Cardiac fibroblast (primary cell): Measurements from ENCODE around the gene PAX5.
"Not testable (repeated sequence)": the region's sequence is repeated elsewhere in the genome, so short reads cannot be mapped to it uniquely, and the experiment has no call there.

Experiments
- DNase-seq, 2 donors: peaks; one replicate each; pipeline versions ENCODE4 v3.0.0 to v3.0.0-alpha.2; 2010; ENCODE audit warnings: low read depth in 2 of 2
- H3K4me3 ChIP-seq, 2 donors: replicated peaks in 1 of 2; 1 replicate in 1 of 2; 2 replicates in 1 of 2; pipeline ENCODE4 v1.5.1; 2011; ENCODE audit warnings: low read depth in 2 of 2, low read length in 2 of 2, mild to moderate bottlenecking in 2 of 2, moderate library complexity in 1 of 2
- TF ChIP-seq, protein P1 (sequence below): IDR thresholded peaks from one replicate; pipeline ENCODE4 v1.5.1; 2011; ENCODE audit warnings: low read depth, mild to moderate bottlenecking, low read length, inconsistent platforms

PAX5 gene

DNA sequence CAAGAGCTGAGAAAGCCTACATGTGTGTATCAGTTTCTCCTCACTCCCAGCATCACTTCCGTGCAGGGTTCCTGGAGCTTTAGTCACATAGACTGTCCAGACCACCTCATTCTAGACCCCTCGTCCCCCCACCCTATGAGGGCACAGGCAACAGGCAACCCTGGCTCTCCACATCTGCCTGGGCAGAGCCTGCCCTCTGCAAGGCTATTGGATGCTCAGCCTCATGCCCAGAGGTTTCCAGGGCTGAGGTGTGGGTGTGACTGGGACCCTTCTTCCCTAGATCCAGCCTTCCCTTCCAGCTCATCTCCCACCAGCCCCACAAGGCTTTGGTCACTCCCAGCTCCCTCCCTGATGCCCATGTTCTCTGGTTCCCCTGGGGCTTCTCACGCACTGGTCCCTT is 161.4 kb downstream of the PAX5 start:
- TF ChIP-seq, protein P1, sequence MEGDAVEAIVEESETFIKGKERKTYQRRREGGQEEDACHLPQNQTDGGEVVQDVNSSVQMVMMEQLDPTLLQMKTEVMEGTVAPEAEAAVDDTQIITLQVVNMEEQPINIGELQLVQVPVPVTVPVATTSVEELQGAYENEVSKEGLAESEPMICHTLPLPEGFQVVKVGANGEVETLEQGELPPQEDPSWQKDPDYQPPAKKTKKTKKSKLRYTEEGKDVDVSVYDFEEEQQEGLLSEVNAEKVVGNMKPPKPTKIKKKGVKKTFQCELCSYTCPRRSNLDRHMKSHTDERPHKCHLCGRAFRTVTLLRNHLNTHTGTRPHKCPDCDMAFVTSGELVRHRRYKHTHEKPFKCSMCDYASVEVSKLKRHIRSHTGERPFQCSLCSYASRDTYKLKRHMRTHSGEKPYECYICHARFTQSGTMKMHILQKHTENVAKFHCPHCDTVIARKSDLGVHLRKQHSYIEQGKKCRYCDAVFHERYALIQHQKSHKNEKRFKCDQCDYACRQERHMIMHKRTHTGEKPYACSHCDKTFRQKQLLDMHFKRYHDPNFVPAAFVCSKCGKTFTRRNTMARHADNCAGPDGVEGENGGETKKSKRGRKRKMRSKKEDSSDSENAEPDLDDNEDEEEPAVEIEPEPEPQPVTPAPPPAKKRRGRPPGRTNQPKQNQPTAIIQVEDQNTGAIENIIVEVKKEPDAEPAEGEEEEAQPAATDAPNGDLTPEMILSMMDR = no peak
- H3K4me3 ChIP-seq = no peak overlapping the region
- no peak for DNase-seq

DNA sequence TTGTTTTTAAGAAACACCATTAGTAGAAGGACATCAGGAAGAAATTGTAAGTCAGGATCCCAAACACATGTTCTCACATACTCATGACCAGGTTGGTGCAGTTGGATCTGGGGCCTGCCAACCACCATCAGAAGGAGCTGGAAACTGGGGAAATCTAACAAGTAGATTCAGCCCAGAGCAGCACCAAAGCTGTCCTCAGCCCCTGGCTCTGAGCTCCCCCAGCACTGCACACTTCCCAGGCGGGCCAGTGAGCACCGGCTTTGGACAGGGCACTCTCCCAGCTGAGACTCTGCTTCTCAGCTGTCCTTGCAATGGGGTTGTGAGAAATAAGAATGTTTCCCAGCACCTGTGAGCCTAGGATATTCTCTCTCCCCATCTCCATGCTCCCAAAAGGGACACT is 162.5 kb downstream of the PAX5 start:
- DNase-seq = no peak
- H3K4me3 ChIP-seq = no peak overlapping the region
- TF ChIP-seq, protein P1 = no peak

DNA sequence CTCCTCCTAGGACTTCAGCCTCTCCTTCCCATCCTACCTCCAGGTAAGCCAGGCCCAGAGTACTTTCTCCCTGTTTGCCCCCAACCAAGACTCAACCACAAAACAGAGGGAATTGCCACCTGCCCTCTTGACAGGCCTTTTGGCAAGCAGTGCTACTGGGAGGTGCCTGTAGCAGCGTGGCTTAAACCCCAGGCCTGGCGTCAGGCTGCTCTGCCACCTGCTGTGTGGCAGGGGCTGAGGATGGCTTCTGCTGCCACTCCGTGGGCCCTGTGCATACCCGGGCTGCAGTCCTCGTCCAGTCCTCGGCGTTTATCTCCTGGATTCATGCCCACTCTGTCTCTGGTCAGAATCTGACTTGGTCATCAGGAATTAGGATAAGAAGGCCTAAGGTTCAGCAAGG is 163.1 kb downstream of the PAX5 start:
- TF ChIP-seq, protein P1 = no peak
- no peak for DNase-seq
- no peak overlapping the region for H3K4me3 ChIP-seq

DNA sequence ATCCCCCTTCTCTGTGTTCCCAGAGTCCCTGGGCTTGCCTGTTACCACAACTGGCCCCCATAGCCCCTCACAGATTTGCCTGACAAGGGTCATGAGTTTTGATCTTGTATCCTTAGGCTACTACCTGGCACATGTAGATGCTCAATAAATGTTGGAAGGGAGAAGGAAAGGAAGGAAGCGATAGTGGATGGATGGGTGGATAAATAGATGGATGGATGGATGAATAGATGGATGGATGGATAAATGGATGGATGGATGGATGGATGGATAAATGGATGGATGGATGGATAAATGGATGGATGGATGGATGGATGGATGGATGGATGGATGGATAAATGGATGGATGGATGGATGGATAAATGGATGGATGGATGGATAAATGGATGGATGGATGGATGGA is 164.5 kb downstream of the PAX5 start:
- not testable (repeated sequence) for H3K4me3 ChIP-seq, DNase-seq

DNA sequence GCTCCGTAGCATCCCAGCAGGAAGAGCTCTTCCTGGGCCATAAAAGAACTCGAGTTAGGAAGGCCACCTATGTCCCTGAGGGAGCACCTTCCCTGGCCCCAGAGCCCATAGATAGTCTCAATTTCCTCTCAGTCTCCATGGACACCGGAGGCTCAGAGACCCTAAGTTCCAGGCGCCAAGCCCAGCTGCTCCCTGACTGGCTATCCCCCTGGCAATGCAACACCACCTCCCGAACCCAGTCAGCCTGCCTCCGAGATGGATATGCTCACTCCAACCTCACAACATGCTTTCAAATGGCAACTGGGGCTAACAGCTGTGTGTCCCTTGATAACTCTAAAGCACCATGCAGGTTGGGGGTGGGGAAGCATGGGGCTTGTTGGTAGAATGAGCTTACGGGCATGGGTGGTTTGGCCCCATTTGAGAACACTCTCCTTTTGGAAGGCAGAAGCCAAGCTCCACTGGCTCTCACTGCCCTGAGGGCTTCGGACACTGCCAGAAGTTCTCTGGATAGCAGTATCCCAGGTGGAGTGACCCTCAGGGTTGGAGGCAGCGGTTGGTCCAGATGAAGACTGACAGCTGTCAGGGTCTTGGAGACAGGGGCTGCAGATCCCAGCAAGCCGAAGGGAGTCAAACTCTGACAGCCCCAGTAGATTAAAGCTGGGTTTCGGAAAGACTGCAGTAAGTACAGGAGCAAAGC is 165.3 kb downstream of the PAX5 start:
- H3K4me3 ChIP-seq = no peak overlapping the region
- no peak for DNase-seq

DNA sequence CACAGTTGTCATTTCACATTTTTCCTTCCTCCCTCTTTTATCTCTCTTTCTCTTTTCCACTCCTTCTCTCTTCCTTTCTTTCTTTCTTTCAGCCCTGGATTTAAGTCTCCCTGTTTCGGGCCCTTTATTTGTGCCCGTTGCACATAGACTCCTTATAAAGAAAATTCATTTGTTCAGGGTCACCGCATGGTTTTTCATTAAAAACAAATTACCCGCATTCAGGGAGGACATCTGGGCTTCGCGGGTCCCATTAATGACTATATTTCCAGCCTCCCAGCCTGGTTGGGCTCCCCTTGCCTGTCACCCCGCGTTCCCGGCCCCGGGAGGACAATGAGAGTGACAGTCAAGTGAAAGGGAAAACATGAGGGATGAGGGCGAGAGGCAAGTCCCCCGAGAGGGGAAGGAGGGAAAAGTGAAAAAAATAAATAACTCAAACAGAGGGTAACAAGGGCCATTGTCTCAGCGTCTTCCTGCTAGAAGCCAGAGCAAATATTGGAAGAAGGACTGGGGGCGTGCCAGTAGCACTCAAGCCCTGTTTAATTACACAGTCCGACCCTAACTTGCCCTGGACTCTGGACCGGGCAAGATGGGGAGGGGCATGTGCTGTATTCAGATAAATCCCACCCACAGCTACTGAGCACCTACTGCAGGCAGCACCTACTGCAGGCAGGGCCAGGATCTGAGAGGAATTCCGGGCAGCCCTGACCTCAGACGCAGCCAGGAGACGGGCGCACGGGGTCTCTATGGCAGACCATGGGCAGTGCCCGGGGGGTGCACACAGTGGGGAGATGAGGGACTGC is 166.2 kb downstream of the PAX5 start:
- H3K4me3 ChIP-seq = no peak overlapping the region
- TF ChIP-seq, protein P1 = no peak
- DNase-seq = no peak

More for the DNA sequence above, 165.3 kb downstream of the PAX5 start:
- TF ChIP-seq, protein P1 = no peak

DNA sequence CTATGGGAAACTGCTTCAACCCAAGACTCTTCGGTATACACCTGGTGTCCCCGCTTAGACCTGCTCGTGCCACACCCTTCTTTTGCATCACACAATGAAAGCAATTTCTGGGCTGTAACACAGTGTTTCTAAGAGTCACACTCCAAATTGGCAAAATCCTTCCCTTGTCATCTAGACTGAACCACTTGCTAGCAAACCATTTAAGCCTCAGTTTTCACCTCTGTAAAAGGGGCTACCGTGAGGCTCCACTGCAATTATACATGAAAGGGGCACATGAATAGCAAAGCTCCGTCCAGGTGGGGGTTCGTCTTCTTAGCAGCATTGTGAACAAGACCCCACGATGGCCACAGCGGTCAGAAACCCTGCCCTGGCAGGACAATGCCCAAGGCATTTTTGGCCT is 166.8 kb downstream of the PAX5 start:
- no peak for DNase-seq
- no peak overlapping the region for H3K4me3 ChIP-seq
- TF ChIP-seq, protein P1 = no peak
